ENCODE measurements around the gene NAALADL1. TPM values are rescaled to one million over a fixed set of nuclear protein-coding genes. Genes with fewer than 3 reads are reported as not detected.
"Not testable (repeated sequence)": the region's sequence is repeated elsewhere in the genome, so short reads cannot be mapped to it uniquely, and the experiment has no call there.

Gene NAALADL1
- total and polyA plus RNA-seq, 2 experiments from 2014 or later, result 11.1 to 13.7 TPM

DNA sequence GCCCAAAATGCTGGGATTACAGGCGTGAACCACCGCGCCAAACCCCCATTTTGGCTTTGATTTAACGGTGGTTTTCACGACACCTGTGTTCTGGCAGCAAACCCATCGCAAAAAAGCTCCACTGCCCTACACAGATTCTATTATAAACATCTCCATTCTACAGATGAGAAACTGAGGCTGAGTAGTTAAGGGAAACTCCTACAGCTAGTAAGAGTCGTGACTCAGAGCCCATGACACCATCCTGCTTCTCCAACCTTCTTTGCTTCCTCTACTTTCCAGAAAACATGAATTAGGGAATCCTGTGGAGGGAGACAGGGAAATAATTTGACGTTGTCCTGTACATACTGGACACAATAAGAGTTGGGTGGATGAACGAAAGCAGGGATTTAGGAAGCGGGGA, 31.5 kb downstream of the NAALADL1 start:
- H3K9me3 Mint-ChIP-seq, result no peaks in the 10 kb centered on the region
- H3K4me1 Mint-ChIP-seq, result peaks cover 8% of the 10 kb centered on the region; the same call in 2 of the 3 replicates
- no peaks in the 10 kb centered on the region for H3K79me2 ChIP-seq (replicated peaks; ENCODE audit: insufficient read depth)
- DNase-seq (ENCODE audit: low spot score), result no peak
- H3K27ac Mint-ChIP-seq, result no peak overlapping the region
- H3K4me1 ChIP-seq (ENCODE audit: insufficient read depth), result no peaks in the 10 kb centered on the region; the same call in 1 of the 2 replicates
- peak overlapping the region; percentile 71 for H3K4me2 ChIP-seq
- no peak for ATAC-seq
- H3K9me2 ChIP-seq (ENCODE audit: insufficient read depth), result no peaks in the 10 kb centered on the region
- H3K4me3 Mint-ChIP-seq, result peak overlapping the region; percentile 74
- H3K27me3 ChIP-seq (ENCODE audit: insufficient read depth), result no peaks in the 10 kb centered on the region
- H3F3A ChIP-seq (replicated peaks; ENCODE audit: low read depth), result no peaks in the 10 kb centered on the region
- H3K36me3 Mint-ChIP-seq (ENCODE audit: low read depth), result peaks cover 6% of the 10 kb centered on the region; the same call in 1 of the 3 replicates
- peaks cover 9% of the 10 kb centered on the region for H3K27me3 Mint-ChIP-seq (ENCODE audit: insufficient read depth, low read depth, poor library complexity)
- H2AFZ ChIP-seq, result peak overlapping the region; percentile 30; the same call in 1 of the 2 replicates
- no peak overlapping the region for H3K27ac ChIP-seq (ENCODE audit: low read depth)
- peak overlapping the region; percentile 55 for H3K4me3 ChIP-seq
- TF ChIP-seq, protein P1, sequence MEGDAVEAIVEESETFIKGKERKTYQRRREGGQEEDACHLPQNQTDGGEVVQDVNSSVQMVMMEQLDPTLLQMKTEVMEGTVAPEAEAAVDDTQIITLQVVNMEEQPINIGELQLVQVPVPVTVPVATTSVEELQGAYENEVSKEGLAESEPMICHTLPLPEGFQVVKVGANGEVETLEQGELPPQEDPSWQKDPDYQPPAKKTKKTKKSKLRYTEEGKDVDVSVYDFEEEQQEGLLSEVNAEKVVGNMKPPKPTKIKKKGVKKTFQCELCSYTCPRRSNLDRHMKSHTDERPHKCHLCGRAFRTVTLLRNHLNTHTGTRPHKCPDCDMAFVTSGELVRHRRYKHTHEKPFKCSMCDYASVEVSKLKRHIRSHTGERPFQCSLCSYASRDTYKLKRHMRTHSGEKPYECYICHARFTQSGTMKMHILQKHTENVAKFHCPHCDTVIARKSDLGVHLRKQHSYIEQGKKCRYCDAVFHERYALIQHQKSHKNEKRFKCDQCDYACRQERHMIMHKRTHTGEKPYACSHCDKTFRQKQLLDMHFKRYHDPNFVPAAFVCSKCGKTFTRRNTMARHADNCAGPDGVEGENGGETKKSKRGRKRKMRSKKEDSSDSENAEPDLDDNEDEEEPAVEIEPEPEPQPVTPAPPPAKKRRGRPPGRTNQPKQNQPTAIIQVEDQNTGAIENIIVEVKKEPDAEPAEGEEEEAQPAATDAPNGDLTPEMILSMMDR (conservative IDR thresholded peaks at IDR 0.05; ENCODE audit: low read depth in 2 of 2), result no peak
- TF ChIP-seq JUNB (IDR thresholded peaks at IDR 0.05; ENCODE audit: unreplicated experiment) (no peak), EZH2 (IDR thresholded peaks at IDR 0.05; ENCODE audit: low read depth, unreplicated experiment) (no peak), ZNF114 (CRISPR knock-in tag; IDR thresholded peaks at IDR 0.05) (no peak), EZH2phosphoT487 (IDR thresholded peaks at IDR 0.05; ENCODE audit: unreplicated experiment) (no peak)
- H4K20me1 ChIP-seq (replicated peaks; ENCODE audit: insufficient read depth), result no peaks in the 10 kb centered on the region
- H3K36me3 ChIP-seq (ENCODE audit: insufficient read depth), result no peaks in the 10 kb centered on the region

DNA sequence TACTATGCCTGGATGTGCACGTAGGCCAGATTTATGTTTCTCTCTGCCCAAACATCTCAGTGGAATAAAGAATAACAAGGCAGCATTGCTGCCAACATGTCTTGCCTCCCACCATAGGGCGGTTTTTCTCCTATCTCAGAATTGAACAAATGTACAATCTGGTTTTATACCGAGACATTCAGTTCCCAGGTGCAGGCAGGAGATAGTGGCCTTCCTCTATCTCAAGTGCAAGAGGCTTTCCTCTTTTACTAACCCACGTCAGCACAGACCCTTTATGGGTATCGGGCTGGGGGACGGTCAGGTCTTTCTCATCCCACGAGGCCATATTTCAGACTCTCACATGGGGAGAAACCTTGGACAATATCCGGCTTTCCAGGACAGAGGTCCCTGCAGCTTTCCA, 34.9 kb downstream of the NAALADL1 start:
- not testable (repeated sequence) for H4K20me1 ChIP-seq (replicated peaks; ENCODE audit: insufficient read depth); H3K4me1 Mint-ChIP-seq; H3K4me3 Mint-ChIP-seq; H3K9me2 ChIP-seq (ENCODE audit: insufficient read depth); H3K9me3 Mint-ChIP-seq; H3K4me2 ChIP-seq; H3K79me2 ChIP-seq (replicated peaks; ENCODE audit: insufficient read depth); H3K27me3 Mint-ChIP-seq (ENCODE audit: insufficient read depth, low read depth, poor library complexity); H2AFZ ChIP-seq; H3K27ac Mint-ChIP-seq; H3K4me1 ChIP-seq (ENCODE audit: insufficient read depth); ATAC-seq; H3K36me3 ChIP-seq (ENCODE audit: insufficient read depth); H3F3A ChIP-seq (replicated peaks; ENCODE audit: low read depth); DNase-seq (ENCODE audit: low spot score); H3K27me3 ChIP-seq (ENCODE audit: insufficient read depth); H3K27ac ChIP-seq (ENCODE audit: low read depth); H3K4me3 ChIP-seq
- H3K36me3 Mint-ChIP-seq (ENCODE audit: low read depth), result peaks cover 22% of the 10 kb centered on the region

DNA sequence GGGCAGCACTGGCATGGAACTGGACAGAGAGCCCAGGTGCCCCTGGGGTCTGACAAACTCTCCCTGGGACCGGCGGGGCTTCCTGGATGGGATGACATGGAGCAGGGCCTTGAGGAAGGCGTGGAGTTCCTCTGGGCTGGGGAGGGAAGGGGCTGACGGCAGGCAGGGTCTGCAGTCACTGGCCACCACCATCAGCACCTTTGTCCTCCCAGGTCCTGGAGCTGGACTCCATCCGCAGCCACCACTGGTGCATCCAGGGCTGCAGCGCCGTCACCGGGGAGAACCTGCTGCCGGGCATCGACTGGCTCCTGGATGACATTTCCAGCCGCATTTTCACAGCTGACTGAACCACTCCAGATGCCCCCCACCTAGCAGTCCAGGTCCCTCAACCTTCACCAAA, 36.8 kb downstream of the NAALADL1 start:
- ATAC-seq, result no peak
- Mint-ChIP-seq H3K36me3 (ENCODE audit: low read depth) (peaks cover 38% of the 10 kb centered on the region), H3K27me3 (ENCODE audit: insufficient read depth, low read depth, poor library complexity) (peaks cover 8% of the 10 kb centered on the region), H3K4me3 (no peak overlapping the region), H3K27ac (no peak overlapping the region), H3K9me3 (no peaks in the 10 kb centered on the region; the same call in 2 of the 3 replicates), H3K4me1 (peaks cover 2% of the 10 kb centered on the region; the same call in 1 of the 3 replicates)
- H4K20me1 ChIP-seq (replicated peaks; ENCODE audit: insufficient read depth), result 0 out of 2 replicates have a peak, but pooled peaks cover 1% of the 10 kb centered on the region
- no peak overlapping the region for H2AFZ ChIP-seq
- H3K4me1 ChIP-seq (ENCODE audit: insufficient read depth), result no peaks in the 10 kb centered on the region
- H3K27ac ChIP-seq (ENCODE audit: low read depth), result no peak overlapping the region
- H3K4me2 ChIP-seq, result no peak overlapping the region
- H3K4me3 ChIP-seq, result no peak overlapping the region
- no peaks in the 10 kb centered on the region for H3K9me2 ChIP-seq (ENCODE audit: insufficient read depth)
- no peaks in the 10 kb centered on the region for H3K79me2 ChIP-seq (replicated peaks; ENCODE audit: insufficient read depth)
- H3F3A ChIP-seq (replicated peaks; ENCODE audit: low read depth), result no peaks in the 10 kb centered on the region
- no peak for DNase-seq (ENCODE audit: low spot score)
- no peaks in the 10 kb centered on the region for H3K27me3 ChIP-seq (ENCODE audit: insufficient read depth)
- no peaks in the 10 kb centered on the region for H3K36me3 ChIP-seq (ENCODE audit: insufficient read depth)
- TF ChIP-seq JUNB (IDR thresholded peaks at IDR 0.05; ENCODE audit: unreplicated experiment) (no peak), EZH2phosphoT487 (IDR thresholded peaks at IDR 0.05; ENCODE audit: unreplicated experiment) (no peak), ZNF114 (CRISPR knock-in tag; IDR thresholded peaks at IDR 0.05) (no peak), STAT1 (IDR thresholded peaks at IDR 0.05; ENCODE audit: unreplicated experiment) (no peak), CREB1 (CRISPR knock-in tag; IDR thresholded peaks at IDR 0.05; ENCODE audit: low read depth) (no peak)
- TF ChIP-seq, protein P1 (conservative IDR thresholded peaks at IDR 0.05; ENCODE audit: low read depth in 2 of 2), result no peak
